Measurements from ENCODE around the gene RDX. TPM values are rescaled to one million over a fixed set of nuclear protein-coding genes. Genes with fewer than 3 reads are reported as not detected.

Gene RDX
- total and polyA plus RNA-seq, 10 of the 15 experiments (the other 5 are each of a cell fraction or from before 2014, with no cell fraction given): 24.6 to 62.2 (median 47.8) TPM

GRCh38 chr11:110179064-110179463, 117.3 kb downstream of the RDX start:
- no peaks in the 10 kb centered on the region for H4K20me1 ChIP-seq (ENCODE audit: control insufficient read depth, insufficient read depth)
- no peak overlapping the region for H3K4me3 ChIP-seq
- no peaks in the 10 kb centered on the region for H3K36me3 ChIP-seq (ENCODE audit: control insufficient read depth in 2 of 2, insufficient read depth in 2 of 2, low read length in 1 of 2)
- FAIRE-seq (no peak), ATAC-seq (no peak), DNase-seq (ENCODE audit: low read depth, low spot score) (no peak)
- 50% methylated on average over 4 of the region's 4 CpGs for WGBS (ENCODE audit: insufficient coverage, insufficient replicate concordance, low lambda C conversion rate, missing lambda C conversion rate)
- no peak overlapping the region for H2AFZ ChIP-seq (ENCODE audit: control insufficient read depth, low read depth, low read length)
- no peak overlapping the region for H3K27ac ChIP-seq (ENCODE audit: control insufficient read depth, insufficient read depth)
- in situ Hi-C loops (cut with MboI): no loop called here
- intact Hi-C loops (cut with micrococcal nuclease; ENCODE audit: unreplicated experiment): no loop called here
- ChIA-PET SMC1A (ENCODE audit: uncharacterized antibody, unreplicated experiment) (no interaction called here), CTCF (interaction anchor here (3.0 kb wide), 1 partner anchor 22 kb away, joined by 9 read pairs; no protein-coding TSS in a partner anchor), RAD21 (ENCODE audit: unreplicated experiment) (no interaction called here), POLR2A (no interaction called here)
- no peaks in the 10 kb centered on the region for H3K9me3 ChIP-seq (replicated peaks; ENCODE audit: control insufficient read depth, insufficient read depth, low read length)
- no peaks in the 10 kb centered on the region for H3K79me2 ChIP-seq (ENCODE audit: control insufficient read depth, insufficient read depth, low read length)
- no peak overlapping the region for H3K9ac ChIP-seq (ENCODE audit: control insufficient read depth, insufficient read depth, low read length)
- no peaks in the 10 kb centered on the region for H3K4me1 ChIP-seq (ENCODE audit: control insufficient read depth, insufficient read depth, low read length)
- H3K27me3 ChIP-seq (replicated peaks in 1 of 2; ENCODE audit: control insufficient read depth in 2 of 2, insufficient read depth in 2 of 2, low read length in 1 of 2): no peaks in the 10 kb centered on the region; a peak in 2 of 4 replicates
- no TSS peak for BruUV-seq (replicated peaks)
- no peak for TF ChIP-seq CEBPZ (IDR thresholded peaks at IDR 0.05; ENCODE audit: low read depth, low read length)
- no peak for TF ChIP-seq STAT3 (IDR thresholded peaks at IDR 0.05; ENCODE audit: low read depth, low read length)
- TF ChIP-seq SREBF2 (IDR thresholded peaks at IDR 0.05; ENCODE audit: low read length): no peak
- no peak for TF ChIP-seq SMC3 (IDR thresholded peaks at IDR 0.05; ENCODE audit: borderline replicate concordance, low read length)
- TF ChIP-seq MAX (IDR thresholded peaks at IDR 0.05; ENCODE audit: low read depth, low read length): no peak
- no peak for TF ChIP-seq ZSCAN29 (IDR thresholded peaks at IDR 0.05)
- no peak for TF ChIP-seq USF1 (IDR thresholded peaks at IDR 0.05; ENCODE audit: borderline replicate concordance, extremely low read length, insufficient read depth, low read depth, low read length)
- TF ChIP-seq MXI1 (IDR thresholded peaks at IDR 0.05; ENCODE audit: low read depth, low read length): no peak
- no peak for TF ChIP-seq IKZF1 (conservative IDR thresholded peaks at IDR 0.05)
- TF ChIP-seq IRF4 (IDR thresholded peaks at IDR 0.05; ENCODE audit: low read depth, low read length): no peak
- TF ChIP-seq RELB (IDR thresholded peaks at IDR 0.05; ENCODE audit: low read depth): no peak
- no peak for TF ChIP-seq EED (IDR thresholded peaks at IDR 0.05; ENCODE audit: low read depth)
- TF ChIP-seq GATAD2B (conservative IDR thresholded peaks at IDR 0.05; ENCODE audit: low read depth): no peak
- TF ChIP-seq KAT2A (conservative IDR thresholded peaks at IDR 0.05; ENCODE audit: control insufficient read depth, low read depth, low read length): no peak
- TF ChIP-seq MYC (IDR thresholded peaks at IDR 0.05; ENCODE audit: insufficient read depth, insufficient read length, insufficient replicate concordance, low read length, severe bottlenecking): no peak
- no peak for TF ChIP-seq SP1 (IDR thresholded peaks at IDR 0.05; ENCODE audit: low read depth, low read length)
- TF ChIP-seq RAD51 (IDR thresholded peaks at IDR 0.05): no peak
- no peak for TF ChIP-seq SUPT20H (IDR thresholded peaks at IDR 0.05; ENCODE audit: borderline replicate concordance, control insufficient read depth, low read depth, low read length)
- no peak for TF ChIP-seq PAX8 (IDR thresholded peaks at IDR 0.05)
- H3K4me2 ChIP-seq (ENCODE audit: control insufficient read depth, insufficient read depth): no peak overlapping the region
